ENCODE data around the gene CARTPT. TPM values are rescaled to one million over a fixed set of nuclear protein-coding genes. Genes with fewer than 3 reads are reported as not detected.

Gene CARTPT
- total and polyA plus RNA-seq, 2 donors (not counting 3 experiments of a cell fraction or from before 2014, with no cell fraction given) = not detected

DNA sequence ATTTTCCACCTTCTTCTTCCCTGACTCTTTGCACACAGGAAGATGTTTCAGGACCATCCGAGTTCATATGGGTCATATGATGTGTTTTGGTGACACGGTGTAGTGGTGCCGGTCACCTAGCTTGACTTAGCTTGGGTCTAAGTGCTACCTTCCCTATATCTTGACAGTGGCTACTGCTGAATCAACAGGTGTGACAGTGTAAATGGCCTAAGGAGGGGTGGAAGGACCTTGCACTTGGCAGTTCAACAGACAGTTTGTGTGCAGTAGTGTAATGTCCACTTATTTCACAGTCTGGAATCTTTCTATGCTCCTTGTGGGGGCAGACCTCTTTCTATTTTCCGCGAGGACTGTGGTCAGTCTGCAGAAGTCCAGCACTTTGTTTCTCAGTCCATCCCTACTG, 43.8 kb downstream of the CARTPT start:
- no peak overlapping the region for H3K4me2 ChIP-seq (ENCODE audit: insufficient read depth, low read length)
- no peaks in the 10 kb centered on the region for H3K9me1 ChIP-seq (replicated peaks; ENCODE audit: control insufficient read depth, extremely low read depth, insufficient read depth, low read length)
- no peak overlapping the region for H3K9ac ChIP-seq (replicated peaks; ENCODE audit: extremely low read depth, insufficient read depth, low read length)
- no peaks in the 10 kb centered on the region for H3K9me3 ChIP-seq (replicated peaks; ENCODE audit: control insufficient read depth, insufficient read depth, low read length)
- H3K79me2 ChIP-seq (ENCODE audit: control insufficient read depth, insufficient read depth, low read length) = no peaks in the 10 kb centered on the region
- intact Hi-C loops (cut with micrococcal nuclease) (no loop called here), dilution Hi-C loops (cut with MboI; ENCODE audit: extremely low pct_ligation_motif_present, low sequenced_read_pairs) (no loop called here)
- CTCF ChIA-PET = interaction anchor here (1.0 kb wide), 1 partner anchor 287 kb away, joined by 3 read pairs; no protein-coding TSS in a partner anchor
- H3K4me1 ChIP-seq (ENCODE audit: control insufficient read depth, extremely low read depth, insufficient read depth, low read length) = peaks cover 3% of the 10 kb centered on the region
- no peak overlapping the region for H3K4me3 ChIP-seq (replicated peaks in 1 of 3; ENCODE audit: insufficient read depth in 1 of 3, low read depth in 1 of 3, low read length in 3 of 3)
- no peaks in the 10 kb centered on the region for H3K36me3 ChIP-seq (ENCODE audit: control insufficient read depth in 2 of 2, extremely low read depth in 1 of 2, insufficient read depth in 2 of 2, low read length in 2 of 2)
- DNase-seq (ENCODE audit: low read depth, low spot score) (no peak), FAIRE-seq (no peak)
- H3K27ac ChIP-seq (ENCODE audit: insufficient read depth, low read depth, low read length) = no peak overlapping the region
- POLR2A ChIA-PET = no interaction called here
- TF ChIP-seq, protein P1, sequence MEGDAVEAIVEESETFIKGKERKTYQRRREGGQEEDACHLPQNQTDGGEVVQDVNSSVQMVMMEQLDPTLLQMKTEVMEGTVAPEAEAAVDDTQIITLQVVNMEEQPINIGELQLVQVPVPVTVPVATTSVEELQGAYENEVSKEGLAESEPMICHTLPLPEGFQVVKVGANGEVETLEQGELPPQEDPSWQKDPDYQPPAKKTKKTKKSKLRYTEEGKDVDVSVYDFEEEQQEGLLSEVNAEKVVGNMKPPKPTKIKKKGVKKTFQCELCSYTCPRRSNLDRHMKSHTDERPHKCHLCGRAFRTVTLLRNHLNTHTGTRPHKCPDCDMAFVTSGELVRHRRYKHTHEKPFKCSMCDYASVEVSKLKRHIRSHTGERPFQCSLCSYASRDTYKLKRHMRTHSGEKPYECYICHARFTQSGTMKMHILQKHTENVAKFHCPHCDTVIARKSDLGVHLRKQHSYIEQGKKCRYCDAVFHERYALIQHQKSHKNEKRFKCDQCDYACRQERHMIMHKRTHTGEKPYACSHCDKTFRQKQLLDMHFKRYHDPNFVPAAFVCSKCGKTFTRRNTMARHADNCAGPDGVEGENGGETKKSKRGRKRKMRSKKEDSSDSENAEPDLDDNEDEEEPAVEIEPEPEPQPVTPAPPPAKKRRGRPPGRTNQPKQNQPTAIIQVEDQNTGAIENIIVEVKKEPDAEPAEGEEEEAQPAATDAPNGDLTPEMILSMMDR (IDR thresholded peaks at IDR 0.05; ENCODE audit: extremely low read depth in 1 of 2, insufficient read depth in 1 of 2, low read depth in 1 of 2, low read length in 2 of 2) = no peak
- TF ChIP-seq GATA2 (IDR thresholded peaks at IDR 0.05; ENCODE audit: insufficient read depth, insufficient read length, low read depth, low read length) = no peak
- no peak for TF ChIP-seq FOS (IDR thresholded peaks at IDR 0.05; ENCODE audit: borderline replicate concordance, insufficient read depth, low read length)
- no peak for TF ChIP-seq POLR2A (IDR thresholded peaks at IDR 0.05; ENCODE audit: low read depth, low read length)
- no peak for TF ChIP-seq POLR2AphosphoS5 (IDR thresholded peaks at IDR 0.05; ENCODE audit: insufficient read depth, low read depth, low read length)
- no peak for TF ChIP-seq EZH2 (IDR thresholded peaks at IDR 0.05; ENCODE audit: borderline replicate concordance, low read depth, low read length, severe bottlenecking)
- TF ChIP-seq MAX (IDR thresholded peaks at IDR 0.05; ENCODE audit: insufficient read depth, insufficient read length) = no peak
- TF ChIP-seq MYC (IDR thresholded peaks at IDR 0.05; ENCODE audit: low read depth, low read length) = no peak
- TF ChIP-seq JUN (IDR thresholded peaks at IDR 0.05; ENCODE audit: borderline replicate concordance, insufficient read depth, insufficient read length, low read depth) = no peak
- H2AFZ ChIP-seq (ENCODE audit: low read depth, low read length) = no peak overlapping the region
- peaks cover 0 to 11% of the 10 kb centered on the region in 2 experiments for H3K27me3 ChIP-seq (ENCODE audit: control insufficient read depth in 2 of 2, insufficient read depth in 2 of 2, low read length in 2 of 2)
- no TSS peak for BruUV-seq (replicated peaks)
- no peaks in the 10 kb centered on the region for H4K20me1 ChIP-seq (replicated peaks; ENCODE audit: control insufficient read depth, extremely low read depth, insufficient read depth, low read length)
